Activated B cell treated with CpG ODN at 0.5 μM for 24 hours (primary cell): ENCODE data around the gene PRSS21. TPM values are rescaled to one million over a fixed set of nuclear protein-coding genes. Genes with fewer than 3 reads are reported as not detected.

Experiments used
- ATAC-seq: fragments of 200-7000 bp; cut with Tn5 transposase; one replicate; pipeline ENCODE4 v1.10.0; 2021; ENCODE audit warnings: low read depth, mild to moderate bottlenecking, moderate library complexity
- CTCF ChIA-PET: fragments of 350-600 bp; sonication (Branson Sonifier 250); formaldehyde crosslinking; loops from one replicate; lab custom pipeline; 2021; ENCODE audit warnings: antibody characterized with exemption; lab: Charles Lee
- POLR2A ChIA-PET: fragments of 350-600 bp; sonication (Branson Sonifier 250); formaldehyde crosslinking; loops from one replicate; lab custom pipeline; 2021; ENCODE audit warnings: antibody characterized with exemption; lab: Charles Lee
- DNase-seq: peaks from one replicate; pipeline ENCODE4 v3.0.0; 2022
- H3K27ac Mint-ChIP-seq: one replicate; pipeline ENCODE4 v1.8.0; 2020; ENCODE audit warnings: mixed read lengths
- H3K27me3 Mint-ChIP-seq: one replicate; pipeline ENCODE4 v1.8.0; 2021; ENCODE audit warnings: mixed read lengths
- H3K36me3 Mint-ChIP-seq: one replicate; pipeline ENCODE4 v1.8.0; 2021; ENCODE audit warnings: low read depth, mixed read lengths
- H3K4me1 Mint-ChIP-seq: one replicate; pipeline ENCODE4 v1.8.0; 2021; ENCODE audit warnings: mixed read lengths
- H3K4me3 Mint-ChIP-seq: one replicate; pipeline ENCODE4 v1.8.0; 2020; ENCODE audit warnings: mild to moderate bottlenecking, mixed read lengths
- H3K9me3 Mint-ChIP-seq: one replicate; pipeline ENCODE4 v1.8.0; 2020; ENCODE audit warnings: mixed read lengths
- intact Hi-C: fragments of 100-400 bp; cut with micrococcal nuclease; formaldehyde crosslinking; loops from one replicate; pipeline ENCODE4 v1.15.1; 2024
- total RNA-seq: library from RNA; stranded (reverse); gene quantifications from 2 replicates; pipeline ENCODE4 v1.2.3, GENCODE V29; 2022
- TF ChIP-seq, protein P1 (sequence below): fragments of 200-600 bp; IDR thresholded peaks from one replicate; pipeline ENCODE4 v1.8.0; 2022; ENCODE audit warnings: antibody characterized with exemption, mild to moderate bottlenecking

PRSS21 gene
- total RNA-seq, 1 donor from 2014 or later: 2.4 TPM

DNA sequence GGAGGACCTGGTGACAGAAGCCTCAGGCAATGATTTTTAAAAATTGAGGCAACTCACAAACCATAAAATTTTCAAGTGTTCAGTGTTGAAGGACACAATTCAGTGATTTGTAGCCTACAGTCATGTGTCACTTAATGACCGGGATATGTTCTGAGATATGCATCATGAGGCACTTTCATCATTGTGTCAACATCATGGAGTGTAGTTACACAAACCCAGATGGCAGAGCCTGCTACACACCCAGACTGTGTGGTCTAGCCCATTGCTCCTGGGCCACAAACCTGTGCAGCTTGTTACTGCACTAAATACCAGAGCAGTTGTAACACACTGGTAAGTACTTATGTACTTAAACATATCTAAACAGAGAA lies 17.2 kb upstream of the PRSS21 start:
- ChIA-PET POLR2A (no interaction called here), CTCF (no interaction called here)
- intact Hi-C loops: no loop called here
- H3K27me3 Mint-ChIP-seq: peaks cover 22% of the 10 kb centered on the region
- TF ChIP-seq, protein P1, sequence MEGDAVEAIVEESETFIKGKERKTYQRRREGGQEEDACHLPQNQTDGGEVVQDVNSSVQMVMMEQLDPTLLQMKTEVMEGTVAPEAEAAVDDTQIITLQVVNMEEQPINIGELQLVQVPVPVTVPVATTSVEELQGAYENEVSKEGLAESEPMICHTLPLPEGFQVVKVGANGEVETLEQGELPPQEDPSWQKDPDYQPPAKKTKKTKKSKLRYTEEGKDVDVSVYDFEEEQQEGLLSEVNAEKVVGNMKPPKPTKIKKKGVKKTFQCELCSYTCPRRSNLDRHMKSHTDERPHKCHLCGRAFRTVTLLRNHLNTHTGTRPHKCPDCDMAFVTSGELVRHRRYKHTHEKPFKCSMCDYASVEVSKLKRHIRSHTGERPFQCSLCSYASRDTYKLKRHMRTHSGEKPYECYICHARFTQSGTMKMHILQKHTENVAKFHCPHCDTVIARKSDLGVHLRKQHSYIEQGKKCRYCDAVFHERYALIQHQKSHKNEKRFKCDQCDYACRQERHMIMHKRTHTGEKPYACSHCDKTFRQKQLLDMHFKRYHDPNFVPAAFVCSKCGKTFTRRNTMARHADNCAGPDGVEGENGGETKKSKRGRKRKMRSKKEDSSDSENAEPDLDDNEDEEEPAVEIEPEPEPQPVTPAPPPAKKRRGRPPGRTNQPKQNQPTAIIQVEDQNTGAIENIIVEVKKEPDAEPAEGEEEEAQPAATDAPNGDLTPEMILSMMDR: no peak
- H3K27ac Mint-ChIP-seq: no peak overlapping the region
- H3K4me1 Mint-ChIP-seq: no peaks in the 10 kb centered on the region
- H3K9me3 Mint-ChIP-seq: peaks cover 12% of the 10 kb centered on the region
- DNase-seq (no peak), ATAC-seq (no peak)
- H3K36me3 Mint-ChIP-seq: no peaks in the 10 kb centered on the region
- H3K4me3 Mint-ChIP-seq: no peak overlapping the region

DNA sequence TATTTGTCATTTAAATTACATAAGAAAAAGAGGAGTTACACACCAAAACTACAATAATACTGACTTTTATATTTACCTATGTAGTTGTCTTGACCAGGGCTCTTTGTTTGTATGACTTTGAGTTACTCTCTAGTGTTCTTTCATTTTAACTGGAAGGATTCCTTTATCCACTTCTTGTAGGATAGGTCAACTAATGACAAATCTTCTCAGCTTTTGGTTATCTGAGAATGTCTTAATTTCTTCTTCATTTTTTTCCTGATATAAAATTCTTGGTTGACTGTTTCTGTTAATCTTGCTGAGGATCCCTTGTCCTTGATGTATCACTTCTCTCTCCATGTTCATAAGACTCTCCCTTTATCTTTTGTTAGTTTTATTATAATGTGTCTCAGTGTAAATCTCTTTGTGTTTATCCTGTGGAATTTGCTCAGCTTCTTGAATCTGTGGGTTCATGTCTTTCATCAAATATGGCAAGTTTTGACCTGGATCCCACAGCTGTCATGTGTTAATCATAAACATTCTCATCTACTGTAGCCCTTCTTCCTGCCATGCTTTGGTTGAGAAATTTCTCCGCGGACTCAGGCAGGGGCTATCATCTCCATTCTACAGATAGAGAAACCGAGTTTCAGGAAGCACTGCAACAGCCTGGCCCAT lies 13.4 kb upstream of the PRSS21 start:
- Mint-ChIP-seq H3K4me1 (no peaks in the 10 kb centered on the region), H3K27me3 (peaks cover 31% of the 10 kb centered on the region)
- TF ChIP-seq, protein P1: no peak

DNA sequence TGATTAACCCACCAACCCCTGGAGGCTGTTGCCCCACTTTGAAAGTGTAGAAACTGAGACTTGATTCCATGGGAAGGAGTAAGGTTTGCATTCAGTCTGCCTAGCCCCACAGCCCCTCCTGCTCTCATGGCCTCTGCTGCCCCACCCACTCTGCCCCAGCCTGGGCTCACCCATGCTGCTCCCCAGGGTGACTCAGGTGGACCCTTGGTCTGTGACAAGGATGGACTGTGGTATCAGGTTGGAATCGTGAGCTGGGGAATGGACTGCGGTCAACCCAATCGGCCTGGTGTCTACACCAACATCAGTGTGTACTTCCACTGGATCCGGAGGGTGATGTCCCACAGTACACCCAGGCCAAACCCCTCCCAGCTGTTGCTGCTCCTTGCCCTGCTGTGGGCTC lies 12.3 kb upstream of the PRSS21 start:
- Mint-ChIP-seq H3K27ac (no peak overlapping the region), H3K9me3 (peaks cover 16% of the 10 kb centered on the region), H3K4me3 (no peak overlapping the region), H3K36me3 (no peaks in the 10 kb centered on the region), H3K27me3 (peaks cover 36% of the 10 kb centered on the region), H3K4me1 (no peaks in the 10 kb centered on the region)
- ATAC-seq: no peak
- ChIA-PET CTCF (no interaction called here), POLR2A (no interaction called here)
- TF ChIP-seq, protein P1: no peak
- intact Hi-C loops: no loop called here
- DNase-seq: no peak

More for the DNA sequence above, 13.4 kb upstream of the PRSS21 start:
- peaks cover 12% of the 10 kb centered on the region for H3K9me3 Mint-ChIP-seq
- DNase-seq (no peak), ATAC-seq (no peak)
- CTCF ChIA-PET: no interaction called here
- H3K4me3 Mint-ChIP-seq: no peak overlapping the region
- H3K27ac Mint-ChIP-seq: no peak overlapping the region
- POLR2A ChIA-PET: no interaction called here
- intact Hi-C loops: no loop called here
- H3K36me3 Mint-ChIP-seq: no peaks in the 10 kb centered on the region

DNA sequence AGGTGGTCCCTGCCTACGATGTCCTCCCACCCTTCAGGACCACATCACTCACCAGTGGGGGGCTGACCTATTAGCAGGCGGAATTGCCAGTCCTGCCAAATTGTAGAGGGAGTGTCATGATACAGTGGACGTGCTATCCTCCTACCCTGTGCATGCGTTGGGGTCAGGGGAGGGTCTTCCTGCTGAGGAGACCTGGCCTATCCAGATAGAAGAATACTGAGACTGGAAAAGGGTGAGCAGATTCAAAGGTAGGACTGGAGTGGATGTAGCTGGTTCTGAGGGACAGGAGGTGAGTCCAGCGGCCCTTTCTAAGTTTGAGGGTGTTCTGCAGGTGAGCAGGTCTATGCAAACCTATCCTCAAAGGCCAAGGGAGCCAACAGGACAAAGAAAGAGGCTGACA lies 10.8 kb upstream of the PRSS21 start:
- POLR2A ChIA-PET: no interaction called here
- H3K9me3 Mint-ChIP-seq: peaks cover 16% of the 10 kb centered on the region
- H3K27ac Mint-ChIP-seq: no peak overlapping the region
- no peaks in the 10 kb centered on the region for H3K4me1 Mint-ChIP-seq
- TF ChIP-seq, protein P1: no peak
- no peak overlapping the region for H3K4me3 Mint-ChIP-seq
- intact Hi-C loops: no loop called here
- CTCF ChIA-PET: no interaction called here
- peaks cover 42% of the 10 kb centered on the region for H3K27me3 Mint-ChIP-seq
- ATAC-seq (no peak), DNase-seq (no peak)
- H3K36me3 Mint-ChIP-seq: no peaks in the 10 kb centered on the region

DNA sequence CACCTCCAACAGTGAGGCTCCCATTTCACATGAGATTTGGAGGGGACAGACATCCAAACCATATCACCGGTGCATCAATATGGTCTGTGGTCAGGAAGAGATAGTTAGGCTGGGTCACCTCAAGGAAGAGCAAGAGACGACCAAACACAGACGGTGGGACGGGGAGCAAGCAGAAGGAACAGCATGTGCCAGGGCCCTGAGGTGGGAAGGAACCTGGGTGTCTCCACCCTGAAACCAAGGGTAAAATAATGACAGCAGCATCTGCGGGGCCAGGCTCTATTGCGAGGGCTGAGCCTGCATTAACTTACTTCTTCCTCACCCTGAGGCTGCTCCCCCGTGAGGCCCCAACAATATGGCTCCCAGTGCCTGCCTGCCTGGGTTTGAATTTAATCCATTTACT lies 8.9 kb upstream of the PRSS21 start:
- Mint-ChIP-seq H3K4me3 (no peak overlapping the region), H3K27me3 (peaks cover 47% of the 10 kb centered on the region), H3K27ac (no peak overlapping the region), H3K9me3 (peaks cover 15% of the 10 kb centered on the region), H3K36me3 (no peaks in the 10 kb centered on the region), H3K4me1 (no peaks in the 10 kb centered on the region)
- no peak for ATAC-seq
- TF ChIP-seq, protein P1: no peak
- DNase-seq: no peak
- intact Hi-C loops: no loop called here
- CTCF ChIA-PET: no interaction called here
- POLR2A ChIA-PET: no interaction called here
